GM20000 (cell line): ENCODE measurements around the gene SPIRE1.

Experiments used
- DNase-seq: peaks from one replicate; pipeline ENCODE4 v3.0.0; 2012; ENCODE audit warnings: low spot score
- TF ChIP-seq, protein P1 (sequence below): IDR thresholded peaks from 2 replicates; pipeline ENCODE4 v1.5.1; 2012; ENCODE audit warnings: mild to moderate bottlenecking, control low read depth; ENCODE audit errors: extremely low read depth, missing control alignments

The SPIRE1 gene

GRCh38 chr18:12657684-12658425 is at the start of gene SPIRE1:
TSS of gene SPIRE1 (minus strand) at chr18:12658107. CDS start at chr18:12657866, 241 bp downstream.
- TF ChIP-seq, protein P1, sequence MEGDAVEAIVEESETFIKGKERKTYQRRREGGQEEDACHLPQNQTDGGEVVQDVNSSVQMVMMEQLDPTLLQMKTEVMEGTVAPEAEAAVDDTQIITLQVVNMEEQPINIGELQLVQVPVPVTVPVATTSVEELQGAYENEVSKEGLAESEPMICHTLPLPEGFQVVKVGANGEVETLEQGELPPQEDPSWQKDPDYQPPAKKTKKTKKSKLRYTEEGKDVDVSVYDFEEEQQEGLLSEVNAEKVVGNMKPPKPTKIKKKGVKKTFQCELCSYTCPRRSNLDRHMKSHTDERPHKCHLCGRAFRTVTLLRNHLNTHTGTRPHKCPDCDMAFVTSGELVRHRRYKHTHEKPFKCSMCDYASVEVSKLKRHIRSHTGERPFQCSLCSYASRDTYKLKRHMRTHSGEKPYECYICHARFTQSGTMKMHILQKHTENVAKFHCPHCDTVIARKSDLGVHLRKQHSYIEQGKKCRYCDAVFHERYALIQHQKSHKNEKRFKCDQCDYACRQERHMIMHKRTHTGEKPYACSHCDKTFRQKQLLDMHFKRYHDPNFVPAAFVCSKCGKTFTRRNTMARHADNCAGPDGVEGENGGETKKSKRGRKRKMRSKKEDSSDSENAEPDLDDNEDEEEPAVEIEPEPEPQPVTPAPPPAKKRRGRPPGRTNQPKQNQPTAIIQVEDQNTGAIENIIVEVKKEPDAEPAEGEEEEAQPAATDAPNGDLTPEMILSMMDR = no peak
- peak; percentile 87 for DNase-seq

- TF ChIP-seq, protein P1 = no peak
- no peak for DNase-seq
Observed at GRCh38 chr18:12703664-12704063, 45.8 kb upstream of the SPIRE1 start.

- DNase-seq = no peak
- TF ChIP-seq, protein P1 = no peak
Observed at GRCh38 chr18:12703096-12703567, 45.2 kb upstream of the SPIRE1 start.

DNA sequence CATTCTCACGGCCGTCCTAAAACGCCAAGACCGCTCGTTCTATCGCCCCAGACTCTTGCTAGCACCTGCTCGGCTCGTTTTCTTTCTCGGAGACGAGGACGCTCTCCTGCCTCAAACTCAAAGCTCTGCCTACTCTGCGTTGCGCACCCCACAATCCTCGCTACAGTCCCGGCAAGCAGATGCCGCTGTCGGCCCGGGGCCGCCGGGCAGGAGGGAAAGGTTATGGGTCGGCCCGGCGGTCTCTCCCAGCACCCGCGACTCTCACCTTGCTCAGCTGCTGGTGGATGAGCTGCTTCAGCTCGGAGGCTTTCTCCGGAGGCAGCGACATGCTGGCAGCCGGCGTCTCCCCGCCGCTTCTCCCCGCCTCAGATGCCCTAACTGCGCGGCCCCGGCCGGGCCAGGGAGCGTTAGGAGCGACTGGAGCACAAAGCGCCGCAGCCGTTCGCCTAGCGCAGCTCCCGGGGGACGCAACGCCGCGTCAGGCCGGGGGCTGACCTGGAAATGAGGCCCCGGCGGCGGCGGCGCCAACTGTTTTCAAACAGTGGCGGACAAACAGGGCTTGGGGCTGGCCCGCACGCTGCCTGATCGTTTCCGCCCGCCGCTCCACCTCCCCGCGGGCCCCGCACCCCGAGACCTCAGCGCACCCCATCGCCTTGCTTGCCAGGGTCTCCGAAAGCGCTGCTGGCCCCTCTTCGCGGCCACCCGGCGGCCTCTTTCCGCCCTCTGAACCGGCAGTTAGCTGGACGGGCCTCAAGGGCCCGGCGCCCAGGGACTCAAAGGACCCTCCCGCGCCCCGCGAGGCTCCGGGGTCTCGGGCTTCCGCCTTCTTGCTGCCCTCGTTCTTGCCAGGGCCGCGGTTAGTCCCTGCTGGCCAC is 44.6 kb upstream of the SPIRE1 start, which contains the start of the genes CEP76 and PSMG2:
TSS of gene CEP76 (minus strand) at position 503 of the 875 bp plus-strand sequence. CDS start at position 328, 175 bp downstream.
TSS of gene PSMG2 (plus strand) at position 822 of the 875 bp plus-strand sequence. CDS start 66 bp downstream, outside the sequence.
- TF ChIP-seq, protein P1 = no peak
- DNase-seq = peak; percentile 93

GRCh38 chr18:12701161-12701560 is 43.3 kb upstream of the SPIRE1 start:
- TF ChIP-seq, protein P1 = no peak
- DNase-seq = no peak

- TF ChIP-seq, protein P1 = no peak
- DNase-seq = no peak
Observed at GRCh38 chr18:12699747-12700146, 41.8 kb upstream of the SPIRE1 start.
